Lower lobe of right lung (tissue), 2 donors: Measurements from ENCODE around the gene LRP1-AS. TPM values are rescaled to one million over a fixed set of nuclear protein-coding genes. Genes with fewer than 3 reads are reported as not detected.

ENCODE experiments used
- ATAC-seq, 2 donors: fragments of 200-7000 bp; cut with Tn5 transposase; one replicate each; pipeline ENCODE4 v1.9.1; 2020 to 2022; ENCODE audit warnings: mild to moderate bottlenecking in 2 of 2, moderate library complexity in 2 of 2
- DNase-seq: peaks from one replicate; pipeline ENCODE4 v3.0.0-alpha.2; 2020
- H3K27ac ChIP-seq: fragments of 200-600 bp; one replicate; pipeline ENCODE4 v1.8.0; 2022
- H3K27me3 ChIP-seq: fragments of 200-600 bp; one replicate; pipeline ENCODE4 v1.8.0; 2022; ENCODE audit warnings: low read depth
- H3K36me3 ChIP-seq: fragments of 200-600 bp; one replicate; pipeline ENCODE4 v1.8.0; 2022; ENCODE audit warnings: mild to moderate bottlenecking
- H3K4me1 ChIP-seq: fragments of 200-600 bp; one replicate; pipeline ENCODE4 v1.8.0; 2022
- H3K4me3 ChIP-seq: fragments of 200-600 bp; one replicate; pipeline ENCODE4 v1.8.0; 2022; ENCODE audit warnings: mild to moderate bottlenecking
- H3K9me3 ChIP-seq: fragments of 200-600 bp; one replicate; pipeline ENCODE4 v1.8.0; 2022
- CTCF ChIP-seq: fragments of 200-600 bp; IDR thresholded peaks from one replicate; pipeline ENCODE4 v1.8.0; 2022; ENCODE audit warnings: antibody characterized with exemption, mild to moderate bottlenecking
- intact Hi-C: fragments of 100-400 bp; cut with DNase I; formaldehyde crosslinking; loops from one replicate; pipeline ENCODE4 v1.11.0; 2022
- total RNA-seq: library from RNA; stranded (reverse); fragmentation: NEBNext Ultra II Directional; extraction: Animal tissue kit (Norgen Biotek cat#: 25700); gene quantifications from one replicate; pipeline ENCODE4 v1.2.1, GENCODE V29; 2021
- donor health status: DM: no; HTN: yes; CAD: no; lungs with severe emphysema.

Gene LRP1-AS
- total RNA-seq, 1 donor from 2014 or later: not detected

DNA sequence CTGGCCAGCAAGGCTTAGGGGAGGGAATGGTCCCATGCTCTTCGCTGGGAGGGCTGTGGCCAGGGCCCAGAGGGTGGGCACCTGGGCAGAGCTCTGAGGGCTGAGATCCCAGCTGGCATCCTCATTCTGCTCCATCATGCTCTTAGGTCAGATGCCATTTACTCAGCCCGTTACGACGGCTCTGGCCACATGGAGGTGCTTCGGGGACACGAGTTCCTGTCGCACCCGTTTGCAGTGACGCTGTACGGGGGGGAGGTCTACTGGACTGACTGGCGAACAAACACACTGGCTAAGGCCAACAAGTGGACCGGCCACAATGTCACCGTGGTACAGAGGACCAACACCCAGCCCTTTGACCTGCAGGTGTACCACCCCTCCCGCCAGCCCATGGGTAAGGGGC, 30.8 kb upstream of the LRP1-AS start:
- Histone ChIP-seq H3K4me1 (no peaks in the 10 kb centered on the region), H3K9me3 (no peaks in the 10 kb centered on the region), H3K27ac (no peak overlapping the region), H3K36me3 (peaks cover 90% of the 10 kb centered on the region), H3K4me3 (no peak overlapping the region), H3K27me3 (no peaks in the 10 kb centered on the region)
- intact Hi-C loops: loop anchor here (10.0 kb wide), 1 partner anchor 53 kb away; the partner anchor contains the start of gene LRP1
- no peak for ATAC-seq
- TF ChIP-seq CTCF: no peak
- DNase-seq: no peak

- intact Hi-C loops: loop anchor here (10.0 kb wide), 1 partner anchor 53 kb away; the partner anchor contains the start of gene LRP1
- Histone ChIP-seq H3K9me3 (no peaks in the 10 kb centered on the region), H3K4me1 (no peaks in the 10 kb centered on the region), H3K27me3 (no peaks in the 10 kb centered on the region), H3K4me3 (no peak overlapping the region), H3K27ac (no peak overlapping the region), H3K36me3 (peaks cover 92% of the 10 kb centered on the region)
- no peak for TF ChIP-seq CTCF
- DNase-seq (no peak), ATAC-seq (no peak)
These were observed 29.9 kb upstream of the LRP1-AS start for GRCh38 chr12:57177354-57177753.

DNA sequence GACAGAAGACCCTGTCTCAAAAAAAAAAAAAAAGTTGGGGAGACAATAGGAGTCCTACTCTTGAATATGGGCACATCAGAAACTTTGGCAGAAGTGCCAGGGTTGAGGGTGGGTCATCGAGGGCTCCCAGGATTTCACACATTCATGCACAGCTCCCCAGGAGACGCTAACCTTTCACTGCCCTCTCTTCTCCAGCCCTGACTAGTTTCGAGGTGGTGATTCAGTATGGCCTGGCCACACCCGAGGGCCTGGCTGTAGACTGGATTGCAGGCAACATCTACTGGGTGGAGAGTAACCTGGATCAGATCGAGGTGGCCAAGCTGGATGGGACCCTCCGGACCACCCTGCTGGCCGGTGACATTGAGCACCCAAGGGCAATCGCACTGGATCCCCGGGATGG, 29.4 kb upstream of the LRP1-AS start:
- intact Hi-C loops: loop anchor here (10.0 kb wide), 1 partner anchor 52 kb away; the partner anchor contains the start of gene LRP1
- TF ChIP-seq CTCF: no peak
- Histone ChIP-seq H3K27ac (no peak overlapping the region), H3K9me3 (no peaks in the 10 kb centered on the region), H3K36me3 (peaks cover 87% of the 10 kb centered on the region), H3K4me1 (no peaks in the 10 kb centered on the region), H3K27me3 (no peaks in the 10 kb centered on the region), H3K4me3 (no peak overlapping the region)
- no peak for ATAC-seq
- no peak for DNase-seq

DNA sequence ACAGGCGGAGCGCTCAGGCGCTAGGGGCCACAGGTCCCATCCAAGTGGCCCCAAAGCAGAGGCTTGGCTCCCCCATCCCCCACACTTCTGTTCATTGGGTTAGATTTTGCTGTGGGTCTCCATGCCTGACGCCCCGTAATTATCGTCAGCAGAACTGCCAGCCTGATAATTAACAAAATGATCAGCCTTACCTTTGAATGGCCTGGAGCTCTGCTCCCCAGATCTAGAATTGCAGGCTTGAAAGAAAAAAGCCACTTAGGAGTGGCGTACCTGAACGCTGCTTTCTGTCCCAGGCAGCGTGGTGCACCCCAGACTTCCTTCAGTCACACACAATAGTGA, 28.7 kb upstream of the LRP1-AS start:
- ATAC-seq: no peak

GRCh38 chr12:57175428-57176138, 28.2 kb upstream of the LRP1-AS start:
- Histone ChIP-seq H3K27ac (peak overlapping the region; percentile 18), H3K27me3 (no peaks in the 10 kb centered on the region), H3K9me3 (no peaks in the 10 kb centered on the region), H3K36me3 (peaks cover 82% of the 10 kb centered on the region), H3K4me3 (no peak overlapping the region), H3K4me1 (no peaks in the 10 kb centered on the region)
- intact Hi-C loops: loop anchor here (10.0 kb wide), 1 partner anchor 51 kb away; the partner anchor contains the start of gene LRP1
- peak; percentile 69 for TF ChIP-seq CTCF
- DNase-seq: peak; percentile 82
- peak; percentile 59 to 63 for ATAC-seq

More for the DNA sequence above, 28.7 kb upstream of the LRP1-AS start:
- TF ChIP-seq CTCF: no peak
- no peak for DNase-seq
- Histone ChIP-seq H3K36me3 (peaks cover 82% of the 10 kb centered on the region), H3K27ac (no peak overlapping the region), H3K4me1 (no peaks in the 10 kb centered on the region), H3K4me3 (no peak overlapping the region), H3K27me3 (no peaks in the 10 kb centered on the region), H3K9me3 (no peaks in the 10 kb centered on the region)
- intact Hi-C loops: loop anchor here (10.0 kb wide), 1 partner anchor 51 kb away; the partner anchor contains the start of gene LRP1
